Endothelial cell (in vitro differentiated cells): ENCODE results near the gene TTC33. TPM values are rescaled to one million over a fixed set of nuclear protein-coding genes. Genes with fewer than 3 reads are reported as not detected.
"Not testable (repeated sequence)": the region's sequence is repeated elsewhere in the genome, so short reads cannot be mapped to it uniquely, and the experiment has no call there.

Experiments
- DNase-seq: peaks from one replicate; pipeline ENCODE4 v3.0.0; 2021; ENCODE audit warnings: low spot score
- H3K27ac Mint-ChIP-seq: one replicate; pipeline ENCODE4 v1.8.0; 2021; ENCODE audit warnings: mixed read lengths, inconsistent platforms; ENCODE audit not compliant: unreplicated experiment
- H3K27me3 Mint-ChIP-seq: one replicate; pipeline ENCODE4 v1.8.0; 2021; ENCODE audit warnings: mild to moderate bottlenecking, moderate library complexity, mixed read lengths, inconsistent platforms; ENCODE audit not compliant: unreplicated experiment
- H3K36me3 Mint-ChIP-seq: one replicate; pipeline ENCODE4 v1.8.0; 2021; ENCODE audit warnings: mild to moderate bottlenecking, low read depth, mixed read lengths, inconsistent platforms; ENCODE audit not compliant: unreplicated experiment
- H3K4me1 Mint-ChIP-seq: one replicate; pipeline ENCODE4 v1.8.0; 2021; ENCODE audit warnings: mild to moderate bottlenecking, mixed read lengths, inconsistent platforms; ENCODE audit not compliant: unreplicated experiment
- H3K4me3 Mint-ChIP-seq: one replicate; pipeline ENCODE4 v1.8.0; 2021; ENCODE audit warnings: mild to moderate bottlenecking, mixed read lengths, inconsistent platforms; ENCODE audit not compliant: unreplicated experiment
- H3K9me3 Mint-ChIP-seq: one replicate; pipeline ENCODE4 v1.8.0; 2021; ENCODE audit warnings: mixed read lengths, inconsistent platforms; ENCODE audit not compliant: unreplicated experiment
- CTCF ChIP-seq: fragments of 200-600 bp; sonication (generic); IDR thresholded peaks from one replicate; pipeline ENCODE4 v1.5.0; 2021; ENCODE audit warnings: antibody characterized with exemption; ENCODE audit not compliant: unreplicated experiment
- total RNA-seq: library from RNA; stranded (reverse); fragmentation: NEBNext Ultra II Directional; extraction: Animal tissue kit (Norgen Biotek cat#: 25700); gene quantifications from one replicate; pipeline ENCODE4 v1.2.1, GENCODE V29; 2021; ENCODE audit not compliant: unreplicated experiment

Gene TTC33
- total RNA-seq, 1 donor from 2014 or later, result 8.6 TPM

DNA sequence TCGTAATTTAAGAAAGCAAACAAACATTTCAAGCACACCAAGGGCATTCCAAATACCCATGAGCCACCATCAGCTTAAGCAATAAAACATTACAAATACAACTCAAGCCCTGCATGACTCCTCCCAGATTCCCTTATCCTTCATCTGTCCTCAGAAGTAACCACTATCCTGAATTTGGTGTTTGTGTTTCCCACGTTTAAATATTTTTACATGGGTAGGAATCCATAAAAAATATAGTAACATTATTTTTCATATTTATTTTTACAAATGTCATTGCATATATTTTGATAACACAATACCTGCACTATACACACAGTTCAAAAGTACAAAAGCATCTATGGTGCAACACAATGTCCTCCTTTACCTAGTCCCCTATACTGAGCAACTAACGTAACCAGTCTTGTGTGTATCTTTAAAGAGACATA, 36.0 kb upstream of the TTC33 start:
- DNase-seq, result no peak
- peaks cover 15% of the 10 kb centered on the region for H3K36me3 Mint-ChIP-seq
- no peaks in the 10 kb centered on the region for H3K9me3 Mint-ChIP-seq
- peaks cover 26% of the 10 kb centered on the region for H3K4me1 Mint-ChIP-seq
- peaks cover 2% of the 10 kb centered on the region for H3K27me3 Mint-ChIP-seq
- TF ChIP-seq CTCF, result no peak
- H3K4me3 Mint-ChIP-seq, result no peak overlapping the region
- H3K27ac Mint-ChIP-seq, result no peak overlapping the region

DNA sequence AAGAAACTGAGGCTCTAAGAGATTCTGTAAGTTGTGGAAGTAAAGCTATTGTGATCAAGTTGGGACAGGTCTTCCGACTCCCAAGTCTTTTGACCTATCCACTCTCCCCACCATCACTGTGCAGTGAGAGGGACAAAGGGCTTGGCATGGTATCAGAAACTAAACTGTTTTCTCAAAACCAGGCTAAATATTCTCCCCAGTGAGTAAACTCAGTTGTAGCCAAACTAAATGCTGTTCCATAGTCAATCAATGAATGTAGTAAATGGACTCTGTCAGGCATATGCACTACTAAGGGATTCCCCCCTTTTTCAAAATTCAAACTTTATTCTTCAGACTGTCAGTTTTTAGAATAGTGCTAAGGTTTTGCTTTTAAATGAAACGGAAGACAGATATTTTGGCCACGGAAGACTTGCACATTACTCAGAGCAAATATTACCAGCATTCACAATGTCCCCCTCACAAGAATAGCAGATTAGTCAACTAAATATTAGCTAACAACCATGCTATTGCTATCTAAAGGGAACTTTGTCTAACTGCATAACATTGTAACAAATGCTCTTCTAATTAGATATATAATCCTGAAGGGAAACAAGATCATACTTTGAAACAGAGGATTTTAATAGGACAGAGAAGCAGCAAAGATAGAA, 35.3 kb upstream of the TTC33 start:
- H3K27ac Mint-ChIP-seq, result no peak overlapping the region
- H3K27me3 Mint-ChIP-seq, result peaks cover 3% of the 10 kb centered on the region
- no peak overlapping the region for H3K4me3 Mint-ChIP-seq
- no peak for TF ChIP-seq CTCF
- peaks cover 15% of the 10 kb centered on the region for H3K36me3 Mint-ChIP-seq
- H3K9me3 Mint-ChIP-seq, result no peaks in the 10 kb centered on the region
- no peak for DNase-seq
- H3K4me1 Mint-ChIP-seq, result peaks cover 26% of the 10 kb centered on the region

DNA sequence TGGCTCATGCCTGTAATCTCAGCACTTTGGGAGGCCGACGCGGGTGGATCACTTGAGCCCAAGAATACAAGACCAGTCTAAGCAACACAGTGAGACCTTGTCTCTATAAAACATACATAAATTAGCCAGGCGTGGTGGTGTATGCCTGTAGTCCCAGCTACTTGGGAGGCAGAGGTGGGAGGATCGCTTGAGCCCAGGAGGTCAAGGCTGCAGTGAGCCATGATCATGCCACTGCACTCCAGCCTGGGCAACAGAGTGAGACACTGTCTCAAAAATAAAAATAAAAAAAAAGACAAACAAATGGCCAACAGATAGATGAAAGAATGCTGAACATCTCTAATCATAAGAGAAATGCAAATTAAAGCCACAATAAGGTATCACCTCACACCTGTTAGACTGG, 33.2 kb upstream of the TTC33 start:
- peaks cover 15% of the 10 kb centered on the region for H3K4me1 Mint-ChIP-seq
- not testable (repeated sequence) for DNase-seq, H3K27me3 Mint-ChIP-seq, H3K4me3 Mint-ChIP-seq, H3K9me3 Mint-ChIP-seq, H3K27ac Mint-ChIP-seq
- H3K36me3 Mint-ChIP-seq, result peaks cover 11% of the 10 kb centered on the region

DNA sequence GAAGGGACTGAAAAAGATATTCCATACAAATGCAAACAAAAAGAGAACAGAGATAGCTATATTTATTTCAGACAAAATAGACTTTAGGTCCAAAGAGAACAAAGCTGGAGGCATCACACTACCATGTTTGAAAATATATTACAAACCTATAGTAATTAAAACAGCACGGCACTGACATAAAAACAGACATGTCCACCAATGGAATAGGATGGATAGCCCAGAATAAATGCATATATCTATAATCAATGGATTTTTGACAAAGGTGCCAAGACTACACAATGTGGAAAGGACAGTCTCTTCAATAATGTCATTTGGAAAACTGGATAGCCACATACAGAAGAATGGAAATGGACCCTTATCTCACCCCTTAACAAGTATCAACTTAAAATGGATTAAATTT, 32.2 kb upstream of the TTC33 start:
- no peaks in the 10 kb centered on the region for H3K9me3 Mint-ChIP-seq
- H3K27ac Mint-ChIP-seq, result no peak overlapping the region
- TF ChIP-seq CTCF, result no peak
- peaks cover 3% of the 10 kb centered on the region for H3K27me3 Mint-ChIP-seq
- DNase-seq, result no peak
- H3K4me3 Mint-ChIP-seq, result peak overlapping the region; percentile 74
- peaks cover 7% of the 10 kb centered on the region for H3K4me1 Mint-ChIP-seq
- peaks cover 11% of the 10 kb centered on the region for H3K36me3 Mint-ChIP-seq

DNA sequence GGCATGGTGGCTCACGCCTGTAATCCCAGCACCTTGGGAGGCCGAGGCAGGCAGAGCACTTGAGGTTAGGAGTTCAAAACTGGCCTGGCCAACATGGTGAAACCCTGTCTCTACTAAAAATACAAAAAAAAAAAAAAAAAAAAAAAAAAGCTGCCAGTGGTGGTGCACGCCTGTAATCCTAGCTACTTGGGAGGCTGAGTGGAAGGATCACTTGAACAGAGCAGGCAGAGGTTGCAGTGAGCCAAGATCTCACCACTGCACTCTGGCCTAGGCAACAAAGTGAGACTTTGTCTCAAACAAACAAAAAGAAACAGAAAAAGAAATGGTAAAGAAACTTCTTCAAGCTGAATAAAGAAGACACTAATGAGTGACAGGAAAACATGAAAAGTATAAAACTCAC, 30.9 kb upstream of the TTC33 start:
- not testable (repeated sequence) for H3K27me3 Mint-ChIP-seq, H3K27ac Mint-ChIP-seq, H3K9me3 Mint-ChIP-seq, H3K4me3 Mint-ChIP-seq, DNase-seq, H3K4me1 Mint-ChIP-seq
- H3K36me3 Mint-ChIP-seq, result peaks cover 11% of the 10 kb centered on the region

GRCh38 chr5:40784916-40785315, 29.2 kb upstream of the TTC33 start:
- peaks cover 3% of the 10 kb centered on the region for H3K27me3 Mint-ChIP-seq
- peaks cover 6% of the 10 kb centered on the region for H3K4me1 Mint-ChIP-seq
- no peak overlapping the region for H3K27ac Mint-ChIP-seq
- no peak for DNase-seq
- H3K4me3 Mint-ChIP-seq, result no peak overlapping the region
- no peaks in the 10 kb centered on the region for H3K9me3 Mint-ChIP-seq
- peaks cover 11% of the 10 kb centered on the region for H3K36me3 Mint-ChIP-seq
- no peak for TF ChIP-seq CTCF
